ENCODE data around the gene HGF.

DNA sequence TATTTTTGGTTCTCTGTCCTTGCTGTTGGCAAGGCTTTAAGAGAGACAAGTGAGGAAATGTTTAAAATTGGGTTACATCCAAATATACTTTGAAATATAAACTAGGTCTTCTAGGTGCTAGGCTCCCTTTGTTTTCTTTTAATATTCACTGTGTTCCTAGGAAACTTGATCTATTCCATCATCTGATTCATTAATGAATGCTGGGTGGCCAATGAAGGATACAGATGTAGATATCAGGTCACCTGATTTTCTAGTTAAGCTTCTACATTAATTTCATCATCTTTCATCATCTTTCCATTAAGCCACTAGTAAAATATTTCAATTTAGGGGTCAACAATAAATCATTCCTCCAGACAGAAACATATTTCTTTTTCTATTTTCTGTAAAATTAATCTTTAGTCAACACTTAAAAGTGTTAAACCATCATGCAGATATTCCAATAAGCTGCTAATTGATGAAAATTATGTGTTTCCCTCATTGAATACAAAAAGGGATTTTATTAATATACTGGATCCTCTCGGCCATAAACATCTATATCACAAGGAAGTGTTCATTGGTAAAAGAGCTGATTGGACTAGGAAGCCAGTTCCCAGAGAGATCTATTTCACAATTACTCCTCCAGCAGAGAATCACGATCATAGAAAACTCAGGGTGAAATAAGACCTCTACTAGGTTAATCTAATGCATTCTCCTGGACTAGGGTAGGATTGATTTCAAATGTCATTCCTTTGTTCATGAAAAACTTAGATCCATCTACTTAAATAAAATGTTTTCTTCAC lies 14.7 kb downstream of the HGF start:
- TF ChIP-seq POLR2A (IDR thresholded peaks at IDR 0.05) (no peak), CTCF (IDR thresholded peaks at IDR 0.05) (no peak)
